ENCODE data around the gene PHAF1.
"Not testable (repeated sequence)": the region's sequence is repeated elsewhere in the genome, so short reads cannot be mapped to it uniquely, and the experiment has no call there.

PHAF1 gene

DNA sequence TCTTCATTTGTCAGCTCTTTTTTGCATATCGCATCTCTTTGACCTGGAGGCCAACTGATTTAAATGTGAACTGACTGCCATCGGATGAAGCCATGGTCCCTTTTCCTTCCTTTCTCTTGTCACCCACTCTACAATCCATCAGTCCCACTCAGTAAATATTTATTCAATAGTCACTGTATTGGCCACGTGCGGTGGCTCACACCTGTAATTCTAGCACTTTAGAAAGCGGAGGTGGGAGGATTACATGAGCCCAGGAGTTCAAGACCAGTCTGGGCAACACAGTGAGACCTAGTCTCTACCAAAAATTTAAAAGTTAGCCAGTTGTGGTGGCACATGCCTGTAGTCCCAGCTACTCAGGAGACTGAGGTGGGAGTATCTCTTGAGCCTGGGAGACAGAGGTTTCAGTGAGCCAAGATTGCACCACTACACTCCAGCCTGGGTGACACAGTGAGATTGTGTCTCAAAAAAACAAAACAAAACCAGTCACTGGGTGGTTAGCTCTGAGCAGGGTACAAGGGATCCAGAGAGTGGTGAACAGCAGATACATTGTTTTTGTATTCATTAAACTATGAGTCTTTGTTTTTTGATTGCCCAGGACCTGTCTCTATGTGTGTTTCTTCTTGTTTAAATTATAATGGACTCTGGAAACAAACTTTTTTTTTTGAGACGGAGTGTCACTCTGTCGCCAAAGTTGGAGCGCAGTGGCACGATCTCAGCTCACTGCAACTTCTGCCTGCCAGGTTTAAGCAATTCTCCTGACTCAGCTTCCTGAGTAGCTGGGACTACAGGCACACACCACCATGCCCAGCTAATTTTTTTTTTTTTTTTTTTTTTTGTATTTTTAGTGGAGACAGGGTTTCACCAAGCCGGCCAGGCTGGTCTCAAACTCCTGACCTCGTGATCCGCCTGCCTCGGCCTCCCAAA lies 6.9 kb downstream of the PHAF1 start:
- Histone ChIP-seq H3K4me3 (no peak overlapping the region), H3K27ac (no peak overlapping the region), H3K36me3 (peaks cover 14 to 27% (median 17%) of the 10 kb centered on the region in 3 donors), H3K27me3 (no peaks in the 10 kb centered on the region), H3K9me3 (no peaks in the 10 kb centered on the region), H3K4me1 (peaks cover 0 to 14% (median 0%) of the 10 kb centered on the region in 4 donors)
- intact Hi-C loops (cut with DNase I; ENCODE audit: low total_unique reads): no loop called here
- TF ChIP-seq, protein P1, sequence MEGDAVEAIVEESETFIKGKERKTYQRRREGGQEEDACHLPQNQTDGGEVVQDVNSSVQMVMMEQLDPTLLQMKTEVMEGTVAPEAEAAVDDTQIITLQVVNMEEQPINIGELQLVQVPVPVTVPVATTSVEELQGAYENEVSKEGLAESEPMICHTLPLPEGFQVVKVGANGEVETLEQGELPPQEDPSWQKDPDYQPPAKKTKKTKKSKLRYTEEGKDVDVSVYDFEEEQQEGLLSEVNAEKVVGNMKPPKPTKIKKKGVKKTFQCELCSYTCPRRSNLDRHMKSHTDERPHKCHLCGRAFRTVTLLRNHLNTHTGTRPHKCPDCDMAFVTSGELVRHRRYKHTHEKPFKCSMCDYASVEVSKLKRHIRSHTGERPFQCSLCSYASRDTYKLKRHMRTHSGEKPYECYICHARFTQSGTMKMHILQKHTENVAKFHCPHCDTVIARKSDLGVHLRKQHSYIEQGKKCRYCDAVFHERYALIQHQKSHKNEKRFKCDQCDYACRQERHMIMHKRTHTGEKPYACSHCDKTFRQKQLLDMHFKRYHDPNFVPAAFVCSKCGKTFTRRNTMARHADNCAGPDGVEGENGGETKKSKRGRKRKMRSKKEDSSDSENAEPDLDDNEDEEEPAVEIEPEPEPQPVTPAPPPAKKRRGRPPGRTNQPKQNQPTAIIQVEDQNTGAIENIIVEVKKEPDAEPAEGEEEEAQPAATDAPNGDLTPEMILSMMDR (IDR thresholded peaks at IDR 0.05): no peak
- DNase-seq: peak in 1 of 2 donors; percentile 57

DNA sequence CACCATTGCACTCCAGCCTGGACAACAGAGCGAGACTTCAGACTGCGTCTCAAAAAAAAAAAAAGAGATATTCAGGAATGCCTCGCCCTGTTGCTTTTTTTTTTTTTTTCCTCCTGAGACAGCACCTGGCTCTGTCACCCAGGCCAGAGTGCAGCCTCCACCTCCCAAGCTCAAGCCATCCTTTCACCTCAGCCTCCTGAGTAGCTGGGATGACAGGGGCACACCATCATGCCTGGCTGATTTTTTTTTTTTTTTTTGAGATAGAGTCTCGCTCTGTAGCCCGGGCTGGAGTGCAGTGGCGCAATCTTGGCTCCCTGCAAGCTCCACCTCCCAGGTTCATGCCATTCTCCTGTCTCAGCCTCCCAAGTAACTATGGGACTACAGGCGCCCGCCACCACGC lies 8.0 kb downstream of the PHAF1 start:
- Histone ChIP-seq H3K36me3 (peaks cover 23 to 38% (median 28%) of the 10 kb centered on the region in 3 donors), H3K27me3 (no peaks in the 10 kb centered on the region), H3K27ac (no peak overlapping the region), H3K4me3 (no peak overlapping the region), H3K9me3 (no peaks in the 10 kb centered on the region), H3K4me1 (peaks cover 0 to 4% (median 0%) of the 10 kb centered on the region in 4 donors)
- intact Hi-C loops (cut with DNase I; ENCODE audit: low total_unique reads): no loop called here
- TF ChIP-seq, protein P1 (IDR thresholded peaks at IDR 0.05): no peak
- no peak for DNase-seq

DNA sequence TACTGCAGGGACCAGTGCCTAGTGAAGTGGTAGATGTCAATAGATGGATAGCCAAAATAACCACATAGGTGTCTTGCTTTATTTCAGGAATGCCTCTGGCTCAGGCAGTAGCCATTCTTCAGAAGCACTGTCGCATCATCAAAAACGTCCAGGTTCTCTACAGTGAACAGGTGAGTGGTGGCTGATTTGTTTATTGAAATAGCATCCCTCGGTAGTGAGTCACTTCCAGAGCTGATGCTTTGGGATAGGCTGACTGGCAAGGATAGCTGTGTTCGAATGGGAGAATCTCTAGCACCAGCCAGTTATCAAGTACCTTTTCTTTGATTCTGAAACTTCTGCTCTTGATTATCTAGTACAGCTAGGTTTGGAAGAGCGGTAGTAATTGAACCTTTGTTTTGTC lies 10.3 kb downstream of the PHAF1 start:
- TF ChIP-seq, protein P1 (IDR thresholded peaks at IDR 0.05): no peak
- peak in 1 of 2 donors; percentile 3 for DNase-seq

DNA sequence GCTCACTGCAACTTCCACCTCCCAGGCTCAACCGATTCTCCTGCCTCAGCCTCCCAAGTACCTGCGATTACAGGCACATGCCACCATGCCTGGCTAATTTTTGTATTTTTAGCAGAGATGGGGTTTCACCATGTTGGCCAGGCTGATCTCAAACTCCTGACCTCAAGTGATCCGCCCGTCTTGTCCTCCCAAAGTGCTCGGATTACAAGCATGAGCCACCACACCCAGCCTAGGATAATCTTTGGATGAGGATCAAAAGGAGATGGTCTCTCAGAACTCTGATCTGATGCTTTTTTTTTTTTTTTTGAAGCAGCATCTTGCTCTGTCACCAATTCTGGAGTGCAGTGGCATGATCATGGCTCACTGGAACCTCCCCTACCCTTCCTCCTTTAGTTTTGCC lies 13.1 kb downstream of the PHAF1 start:
- intact Hi-C loops (cut with DNase I; ENCODE audit: low total_unique reads); H3K4me1 ChIP-seq; H3K9me3 ChIP-seq; H3K4me3 ChIP-seq; H3K27me3 ChIP-seq; H3K27ac ChIP-seq: not testable (repeated sequence)
- peaks cover 48 to 83% (median 56%) of the 10 kb centered on the region in 3 donors for H3K36me3 ChIP-seq
- DNase-seq: peak in 1 of 2 donors; percentile 23

More for the DNA sequence above, 10.3 kb downstream of the PHAF1 start:
- H3K27ac ChIP-seq: no peak overlapping the region
- no peaks in the 10 kb centered on the region for H3K27me3 ChIP-seq
- H3K4me1 ChIP-seq: no peaks in the 10 kb centered on the region
- peaks cover 40 to 61% (median 46%) of the 10 kb centered on the region in 3 donors for H3K36me3 ChIP-seq
- H3K9me3 ChIP-seq: no peaks in the 10 kb centered on the region
- H3K4me3 ChIP-seq: no peak overlapping the region
- intact Hi-C loops (cut with DNase I; ENCODE audit: low total_unique reads): no loop called here

DNA sequence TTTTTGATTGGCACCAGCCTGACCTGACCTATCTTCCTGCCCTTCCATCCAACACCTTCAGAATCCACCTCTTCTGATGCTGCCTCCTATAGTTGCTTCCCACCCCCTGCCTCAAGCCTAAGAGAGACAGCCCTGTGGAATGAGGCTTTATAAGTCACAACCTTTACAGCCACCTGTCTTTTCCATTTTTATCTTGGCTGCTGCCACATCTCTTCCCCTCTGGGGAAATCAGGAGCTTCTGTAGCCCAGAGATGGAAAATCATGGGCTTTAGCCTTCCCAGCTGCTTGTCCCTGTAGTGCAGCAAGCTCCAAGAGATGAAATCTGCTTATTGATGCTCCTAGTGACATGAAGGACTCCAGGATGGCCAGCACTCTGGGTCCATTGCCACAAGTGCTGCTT lies 18.7 kb downstream of the PHAF1 start:
- no peak for DNase-seq
- H3K4me3 ChIP-seq: no peak overlapping the region
- H3K27me3 ChIP-seq: no peaks in the 10 kb centered on the region
- no peaks in the 10 kb centered on the region for H3K9me3 ChIP-seq
- TF ChIP-seq, protein P1 (IDR thresholded peaks at IDR 0.05): no peak
- H3K36me3 ChIP-seq: peaks cover 38 to 99% (median 41%) of the 10 kb centered on the region in 3 donors
- intact Hi-C loops (cut with DNase I; ENCODE audit: low total_unique reads): no loop called here
- H3K27ac ChIP-seq: no peak overlapping the region
- H3K4me1 ChIP-seq: no peaks in the 10 kb centered on the region

DNA sequence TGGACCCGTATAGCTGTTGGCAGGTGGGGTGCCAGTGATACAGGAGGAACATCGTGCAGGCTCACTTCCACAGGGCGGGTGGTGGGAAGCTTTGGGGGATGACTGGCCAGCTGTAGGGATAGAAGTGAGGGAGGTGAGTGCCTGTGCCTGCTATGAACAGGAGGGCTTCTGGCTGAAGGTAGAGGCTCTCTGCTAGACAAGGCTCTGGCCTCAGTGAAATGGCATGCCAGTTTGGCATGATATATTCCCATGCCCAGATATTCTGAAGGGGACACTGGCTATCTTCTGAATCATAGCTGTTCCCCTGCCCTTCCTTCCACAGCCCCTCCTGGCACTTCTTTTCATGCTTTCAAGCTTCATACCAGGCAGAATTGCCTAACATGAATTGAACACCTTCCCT lies 19.1 kb downstream of the PHAF1 start:
- H3K27me3 ChIP-seq: no peaks in the 10 kb centered on the region
- no peaks in the 10 kb centered on the region for H3K4me1 ChIP-seq
- intact Hi-C loops (cut with DNase I; ENCODE audit: low total_unique reads): no loop called here
- H3K27ac ChIP-seq: no peak overlapping the region
- H3K36me3 ChIP-seq: peaks cover 36 to 99% (median 38%) of the 10 kb centered on the region in 3 donors
- DNase-seq: no peak
- TF ChIP-seq, protein P1 (IDR thresholded peaks at IDR 0.05): no peak
- no peaks in the 10 kb centered on the region for H3K9me3 ChIP-seq
- no peak overlapping the region for H3K4me3 ChIP-seq
